ENCODE results near the gene HINT1.

Gene HINT1

DNA sequence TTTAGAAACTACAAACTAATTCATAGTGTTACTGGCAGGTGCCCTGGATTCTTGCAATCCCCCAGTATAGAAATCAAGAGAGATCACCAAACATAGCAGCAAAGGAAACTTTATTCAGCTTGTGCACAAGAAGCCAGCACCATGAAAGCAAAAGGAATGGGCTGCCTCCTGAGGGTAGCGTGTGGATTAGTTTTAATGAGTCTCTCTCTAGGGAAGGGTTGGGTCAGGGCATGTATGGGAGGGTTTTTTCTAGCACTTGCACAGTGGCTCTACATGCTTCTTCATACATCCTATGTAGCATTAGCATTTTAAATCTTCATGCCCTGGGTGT, 44.1 kb upstream of the HINT1 start:
- no peak overlapping the region for H3K4me3 ChIP-seq (replicated peaks; ENCODE audit: low read depth, low read length)
- TF ChIP-seq CTCF (IDR thresholded peaks at IDR 0.05; ENCODE audit: low read length, missing control alignments): no peak
- no peak for DNase-seq (ENCODE audit: low read depth)

GRCh38 chr5:131206772-131207171, 41.7 kb upstream of the HINT1 start:
- no peak for DNase-seq (ENCODE audit: low read depth)
- no peak overlapping the region for H3K4me3 ChIP-seq (replicated peaks; ENCODE audit: low read depth, low read length)
- no peak for TF ChIP-seq CTCF (IDR thresholded peaks at IDR 0.05; ENCODE audit: low read length, missing control alignments)

- TF ChIP-seq CTCF (IDR thresholded peaks at IDR 0.05; ENCODE audit: low read length, missing control alignments): no peak
- no peak for DNase-seq (ENCODE audit: low read depth)
- no peak overlapping the region for H3K4me3 ChIP-seq (replicated peaks; ENCODE audit: low read depth, low read length)
Measured at GRCh38 chr5:131206061-131206460, 41.0 kb upstream of the HINT1 start.

GRCh38 chr5:131204964-131205363, 39.9 kb upstream of the HINT1 start:
- no peak for DNase-seq (ENCODE audit: low read depth)
- no peak for TF ChIP-seq CTCF (IDR thresholded peaks at IDR 0.05; ENCODE audit: low read length, missing control alignments)
- no peak overlapping the region for H3K4me3 ChIP-seq (replicated peaks; ENCODE audit: low read depth, low read length)

DNA sequence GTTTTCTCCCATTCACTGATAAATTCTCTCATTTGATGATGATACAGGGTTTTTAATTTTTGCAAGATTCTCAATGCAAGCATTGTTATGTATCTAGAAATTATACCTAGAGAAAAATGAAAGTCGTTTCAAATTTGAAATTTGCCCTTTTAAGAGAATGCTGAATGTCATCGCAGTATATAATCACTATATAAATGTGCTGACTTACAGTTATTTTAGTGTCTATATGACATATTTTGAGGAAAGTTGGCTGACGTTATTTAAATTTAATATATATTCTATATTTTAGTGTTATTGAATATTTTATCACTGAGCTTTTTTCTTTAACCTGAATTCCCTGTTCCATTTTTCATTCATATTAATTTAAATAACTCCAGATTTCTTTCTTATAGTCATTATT, 35.5 kb upstream of the HINT1 start:
- H3K4me3 ChIP-seq (replicated peaks; ENCODE audit: low read depth, low read length): no peak overlapping the region
- TF ChIP-seq CTCF (IDR thresholded peaks at IDR 0.05; ENCODE audit: low read length, missing control alignments): no peak
- DNase-seq (ENCODE audit: low read depth): no peak

GRCh38 chr5:131198625-131199024, 33.6 kb upstream of the HINT1 start:
- no peak for DNase-seq (ENCODE audit: low read depth)
- TF ChIP-seq CTCF (IDR thresholded peaks at IDR 0.05; ENCODE audit: low read length, missing control alignments): no peak
- no peak overlapping the region for H3K4me3 ChIP-seq (replicated peaks; ENCODE audit: low read depth, low read length)

DNA sequence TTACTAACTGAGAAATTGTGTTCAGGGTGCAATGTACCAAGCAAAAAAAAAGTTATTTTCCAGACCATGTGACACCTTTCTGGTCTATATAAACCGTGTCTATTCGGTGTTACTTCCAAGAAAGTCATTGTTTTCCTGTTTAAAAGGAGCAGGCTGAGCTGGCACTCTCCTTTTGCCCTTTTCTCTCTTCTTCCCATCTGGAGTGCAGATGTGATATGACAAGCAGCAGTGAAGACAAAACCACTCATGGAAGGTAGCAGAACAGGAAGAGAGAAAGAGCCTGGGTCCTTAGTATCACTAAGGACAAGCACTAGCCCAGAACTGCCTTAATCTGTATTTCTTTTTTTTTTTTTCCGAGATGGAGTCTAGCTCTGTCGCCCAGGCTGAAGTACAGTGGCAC, 31.3 kb upstream of the HINT1 start:
- TF ChIP-seq CTCF (IDR thresholded peaks at IDR 0.05; ENCODE audit: low read length, missing control alignments): no peak
- no peak overlapping the region for H3K4me3 ChIP-seq (replicated peaks; ENCODE audit: low read depth, low read length)
- DNase-seq (ENCODE audit: low read depth): no peak
